Hepatocyte (in vitro differentiated cells): ENCODE results near the gene IL15RA. TPM values are rescaled to one million over a fixed set of nuclear protein-coding genes. Genes with fewer than 3 reads are reported as not detected.

ENCODE experiments used
- DNase-seq: peaks from one replicate; pipeline ENCODE4 v3.0.0-alpha.2; 2016; ENCODE audit warnings: low spot score
- H2AFZ ChIP-seq: fragments of 200-600 bp; sonication (generic); 2 replicates; pipeline ENCODE4 v1.6.0; 2016; ENCODE audit warnings: antibody characterized with exemption, mild to moderate bottlenecking
- H3K27ac ChIP-seq: fragments of 200-600 bp; sonication (generic); 2 replicates; pipeline ENCODE4 v1.5.1; 2016; ENCODE audit warnings: mild to moderate bottlenecking
- H3K27me3 ChIP-seq: fragments of 200-600 bp; sonication (generic); 2 replicates; pipeline ENCODE4 v1.6.1; 2016
- H3K36me3 ChIP-seq: fragments of 200-600 bp; sonication (generic); replicated peaks from 2 replicates; pipeline ENCODE4 v1.5.1; 2016; ENCODE audit warnings: low read depth; ENCODE audit not compliant: insufficient read depth
- H3K4me1 ChIP-seq: fragments of 200-600 bp; sonication (generic); 2 replicates; pipeline ENCODE4 v1.5.1; 2016; ENCODE audit warnings: mild to moderate bottlenecking, moderate library complexity; ENCODE audit not compliant: insufficient read depth
- H3K4me2 ChIP-seq: fragments of 200-600 bp; sonication (generic); 2 replicates; pipeline ENCODE4 v1.6.0; 2016
- H3K4me3 ChIP-seq: fragments of 200-600 bp; sonication (generic); 2 replicates; pipeline ENCODE4 v1.5.1; 2016; ENCODE audit warnings: mild to moderate bottlenecking
- H3K79me2 ChIP-seq: fragments of 200-600 bp; sonication (generic); 2 replicates; pipeline ENCODE4 v1.6.0; 2017; ENCODE audit warnings: mild to moderate bottlenecking
- H3K9me2 ChIP-seq: fragments of 200-600 bp; sonication (generic); replicated peaks from 2 replicates; pipeline ENCODE4 v1.6.0; 2017; ENCODE audit warnings: mild to moderate bottlenecking; ENCODE audit not compliant: insufficient read depth
- H3K9me3 ChIP-seq: fragments of 200-600 bp; sonication (generic); 2 replicates; pipeline ENCODE4 v1.5.1; 2016; ENCODE audit warnings: low read depth, mild to moderate bottlenecking
- H4K20me1 ChIP-seq: fragments of 200-600 bp; sonication (generic); 2 replicates; pipeline ENCODE4 v1.6.0; 2016; ENCODE audit warnings: mild to moderate bottlenecking; ENCODE audit not compliant: insufficient read depth, poor library complexity, severe bottlenecking
- EZH2 ChIP-seq: fragments of 200-600 bp; sonication (generic); IDR thresholded peaks from 2 replicates; pipeline ENCODE4 v1.6.1; 2016; ENCODE audit warnings: antibody characterized with exemption, mild to moderate bottlenecking, borderline replicate concordance
- EZH2phosphoT487 ChIP-seq: fragments of 200-600 bp; sonication (generic); IDR thresholded peaks from one replicate; pipeline ENCODE4 v1.6.1; 2018; ENCODE audit warnings: antibody characterized with exemption, mild to moderate bottlenecking, low read depth, moderate library complexity; ENCODE audit not compliant: unreplicated experiment, severe bottlenecking
- WGBS: methylation state at CpG from one replicate; pipeline ENCODE4 v1.1.6; 2016; ENCODE audit warnings: low lambda C conversion rate; ENCODE audit errors: missing lambda C conversion rate; 5-methylcytosine and 5-hydroxymethylcytosine counted together
- polyA plus RNA-seq: library from polyadenylated mRNA; unstranded; fragments of >200 nt; fragmentation: Nextera tagmentation; extraction: Ambion mirVana; gene quantifications from 2 replicates; pipeline ENCODE4 v1.2.1, GENCODE V29; 2016
- total RNA-seq: library from RNA; depleted of rRNA; stranded (reverse); fragments of >200 nt; gene quantifications from 2 replicates; pipeline ENCODE4 v1.2.3, GENCODE V29; 2014
- TF ChIP-seq, protein P1 (sequence below): fragments of 200-600 bp; sonication (generic); IDR thresholded peaks from 2 replicates; pipeline ENCODE4 v1.5.1; 2016; ENCODE audit warnings: antibody characterized with exemption, mild to moderate bottlenecking; ENCODE audit not compliant: poor library complexity

The IL15RA gene
- total and polyA plus RNA-seq, 2 experiments from 2014 or later = 2.4 to 3.8 TPM

DNA sequence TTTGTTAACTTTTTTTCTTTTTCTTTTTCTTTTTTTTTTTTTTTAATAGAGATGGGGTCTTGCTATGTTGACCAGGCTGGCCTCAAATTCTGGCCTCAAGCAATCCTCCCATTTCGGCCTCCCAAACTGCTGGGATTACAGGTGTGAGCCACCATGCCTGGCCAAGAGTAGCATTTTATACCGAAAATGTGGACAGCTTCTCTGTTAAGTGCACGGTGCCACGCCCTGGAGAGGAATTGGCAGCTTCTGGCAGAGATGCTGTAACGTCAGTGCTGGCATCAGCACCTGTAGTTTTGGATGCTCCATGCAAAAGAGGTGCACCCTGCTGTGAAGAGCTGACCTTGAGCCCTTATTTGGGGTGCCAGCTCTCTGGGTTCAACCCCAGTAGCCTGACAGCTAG, 18.2 kb downstream of the IL15RA start:
- Histone ChIP-seq H3K36me3 (no peaks in the 10 kb centered on the region), H3K79me2 (no peaks in the 10 kb centered on the region)
- 90% methylated on average over 5 of the region's 5 CpGs for WGBS

GRCh38 chr10:5958675-5959074, 18.7 kb downstream of the IL15RA start:
- H3K9me2 ChIP-seq = no peaks in the 10 kb centered on the region
- no peak overlapping the region for H3K4me3 ChIP-seq
- H3K9me3 ChIP-seq = no peaks in the 10 kb centered on the region
- no peak overlapping the region for H3K27ac ChIP-seq
- DNase-seq = no peak
- no peaks in the 10 kb centered on the region for H4K20me1 ChIP-seq
- TF ChIP-seq EZH2 (no peak), EZH2phosphoT487 (no peak)
- TF ChIP-seq, protein P1, sequence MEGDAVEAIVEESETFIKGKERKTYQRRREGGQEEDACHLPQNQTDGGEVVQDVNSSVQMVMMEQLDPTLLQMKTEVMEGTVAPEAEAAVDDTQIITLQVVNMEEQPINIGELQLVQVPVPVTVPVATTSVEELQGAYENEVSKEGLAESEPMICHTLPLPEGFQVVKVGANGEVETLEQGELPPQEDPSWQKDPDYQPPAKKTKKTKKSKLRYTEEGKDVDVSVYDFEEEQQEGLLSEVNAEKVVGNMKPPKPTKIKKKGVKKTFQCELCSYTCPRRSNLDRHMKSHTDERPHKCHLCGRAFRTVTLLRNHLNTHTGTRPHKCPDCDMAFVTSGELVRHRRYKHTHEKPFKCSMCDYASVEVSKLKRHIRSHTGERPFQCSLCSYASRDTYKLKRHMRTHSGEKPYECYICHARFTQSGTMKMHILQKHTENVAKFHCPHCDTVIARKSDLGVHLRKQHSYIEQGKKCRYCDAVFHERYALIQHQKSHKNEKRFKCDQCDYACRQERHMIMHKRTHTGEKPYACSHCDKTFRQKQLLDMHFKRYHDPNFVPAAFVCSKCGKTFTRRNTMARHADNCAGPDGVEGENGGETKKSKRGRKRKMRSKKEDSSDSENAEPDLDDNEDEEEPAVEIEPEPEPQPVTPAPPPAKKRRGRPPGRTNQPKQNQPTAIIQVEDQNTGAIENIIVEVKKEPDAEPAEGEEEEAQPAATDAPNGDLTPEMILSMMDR = no peak
- 61% methylated on average over 6 of the region's 6 CpGs for WGBS
- H3K79me2 ChIP-seq = no peaks in the 10 kb centered on the region
- H2AFZ ChIP-seq = no peak overlapping the region
- H3K4me2 ChIP-seq = no peak overlapping the region
- no peaks in the 10 kb centered on the region for H3K36me3 ChIP-seq
- no peaks in the 10 kb centered on the region for H3K4me1 ChIP-seq
- no peaks in the 10 kb centered on the region for H3K27me3 ChIP-seq

More for the DNA sequence above, 18.2 kb downstream of the IL15RA start:
- Histone ChIP-seq H3K4me3 (no peak overlapping the region), H3K4me1 (no peaks in the 10 kb centered on the region), H2AFZ (no peak overlapping the region), H4K20me1 (no peaks in the 10 kb centered on the region), H3K27ac (no peak overlapping the region), H3K9me3 (no peaks in the 10 kb centered on the region), H3K9me2 (no peaks in the 10 kb centered on the region), H3K27me3 (no peaks in the 10 kb centered on the region), H3K4me2 (no peak overlapping the region)
- no peak for DNase-seq
- TF ChIP-seq, protein P1 = no peak
- TF ChIP-seq EZH2phosphoT487 = no peak
- TF ChIP-seq EZH2 = no peak

DNA sequence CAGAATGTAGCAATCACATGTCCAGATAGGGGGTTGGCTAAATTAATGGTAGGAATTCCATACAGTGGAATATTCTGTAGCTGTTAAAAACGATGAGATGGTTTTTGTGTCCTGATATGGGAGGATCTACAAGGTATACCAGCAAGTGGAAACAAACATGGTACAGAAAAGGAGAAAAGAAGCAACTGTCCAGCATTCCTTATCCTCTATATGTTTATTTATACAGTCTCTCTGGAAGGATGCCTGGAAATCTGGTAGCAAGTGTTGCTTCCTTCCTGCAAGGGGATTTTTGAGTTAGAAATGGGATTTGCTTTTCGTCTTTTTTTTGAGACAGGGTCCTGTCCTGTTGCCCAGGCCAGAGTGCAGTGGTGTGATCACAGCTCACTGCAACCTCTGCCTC, 19.3 kb downstream of the IL15RA start:
- Histone ChIP-seq H3K79me2 (no peaks in the 10 kb centered on the region), H4K20me1 (no peaks in the 10 kb centered on the region), H3K4me2 (no peak overlapping the region), H3K9me2 (no peaks in the 10 kb centered on the region), H3K36me3 (no peaks in the 10 kb centered on the region), H3K4me1 (no peaks in the 10 kb centered on the region), H3K27ac (no peak overlapping the region), H2AFZ (no peak overlapping the region), H3K4me3 (no peak overlapping the region), H3K27me3 (no peaks in the 10 kb centered on the region), H3K9me3 (no peaks in the 10 kb centered on the region)
- WGBS = 75% methylated on average over 2 of the region's 2 CpGs
- no peak for DNase-seq
- TF ChIP-seq EZH2 = no peak
- TF ChIP-seq, protein P1 = no peak
- TF ChIP-seq EZH2phosphoT487 = no peak
